ENCODE data around the gene FARS2.

FARS2 gene

DNA sequence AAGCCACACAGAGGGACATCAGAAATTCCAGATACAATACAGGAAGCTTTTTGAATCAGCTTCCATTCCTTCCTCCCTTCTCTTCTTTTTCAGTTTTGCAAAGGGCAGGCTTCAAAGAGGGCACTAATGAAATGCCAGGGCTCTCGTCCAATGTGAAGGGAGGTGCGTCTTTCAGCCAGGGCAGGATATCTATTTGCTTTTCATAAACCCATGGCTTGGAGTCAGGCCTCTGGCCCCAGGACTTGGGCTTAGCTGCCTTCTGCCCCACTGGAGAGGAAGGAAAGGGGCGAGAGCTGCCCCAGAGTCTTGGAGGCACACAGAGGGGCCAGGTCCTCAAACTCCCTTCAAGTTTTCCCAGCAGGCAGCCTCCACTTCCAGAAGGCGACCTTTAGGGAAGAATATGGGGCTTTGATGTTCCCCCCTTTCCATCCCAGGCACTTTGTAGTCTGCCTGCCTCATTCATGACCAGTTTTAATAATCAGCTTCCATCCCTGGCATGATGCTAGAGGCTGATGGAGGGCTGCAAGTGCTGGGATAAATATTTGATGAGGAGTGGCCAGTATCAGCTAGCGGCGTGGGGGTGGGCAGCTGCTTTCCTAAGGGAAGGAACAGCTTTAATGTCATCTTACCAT is 510.6 kb downstream of the FARS2 start:
- Histone ChIP-seq H3K36me3 (ENCODE audit: control insufficient read depth, insufficient read depth, low read length) (peaks cover 1% of the 10 kb centered on the region), H3K4me3 (replicated peaks; ENCODE audit: low read depth, low read length) (no peak overlapping the region), H3K27me3 (replicated peaks; ENCODE audit: control insufficient read depth, insufficient read depth, low read length) (no peaks in the 10 kb centered on the region; the same call in 1 of the 2 replicates)
- TF ChIP-seq, protein P1, sequence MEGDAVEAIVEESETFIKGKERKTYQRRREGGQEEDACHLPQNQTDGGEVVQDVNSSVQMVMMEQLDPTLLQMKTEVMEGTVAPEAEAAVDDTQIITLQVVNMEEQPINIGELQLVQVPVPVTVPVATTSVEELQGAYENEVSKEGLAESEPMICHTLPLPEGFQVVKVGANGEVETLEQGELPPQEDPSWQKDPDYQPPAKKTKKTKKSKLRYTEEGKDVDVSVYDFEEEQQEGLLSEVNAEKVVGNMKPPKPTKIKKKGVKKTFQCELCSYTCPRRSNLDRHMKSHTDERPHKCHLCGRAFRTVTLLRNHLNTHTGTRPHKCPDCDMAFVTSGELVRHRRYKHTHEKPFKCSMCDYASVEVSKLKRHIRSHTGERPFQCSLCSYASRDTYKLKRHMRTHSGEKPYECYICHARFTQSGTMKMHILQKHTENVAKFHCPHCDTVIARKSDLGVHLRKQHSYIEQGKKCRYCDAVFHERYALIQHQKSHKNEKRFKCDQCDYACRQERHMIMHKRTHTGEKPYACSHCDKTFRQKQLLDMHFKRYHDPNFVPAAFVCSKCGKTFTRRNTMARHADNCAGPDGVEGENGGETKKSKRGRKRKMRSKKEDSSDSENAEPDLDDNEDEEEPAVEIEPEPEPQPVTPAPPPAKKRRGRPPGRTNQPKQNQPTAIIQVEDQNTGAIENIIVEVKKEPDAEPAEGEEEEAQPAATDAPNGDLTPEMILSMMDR (IDR thresholded peaks at IDR 0.05; ENCODE audit: insufficient read depth, low read length, poor library complexity, severe bottlenecking): no peak
- no peak for DNase-seq (ENCODE audit: extremely low read depth, insufficient read length)

DNA sequence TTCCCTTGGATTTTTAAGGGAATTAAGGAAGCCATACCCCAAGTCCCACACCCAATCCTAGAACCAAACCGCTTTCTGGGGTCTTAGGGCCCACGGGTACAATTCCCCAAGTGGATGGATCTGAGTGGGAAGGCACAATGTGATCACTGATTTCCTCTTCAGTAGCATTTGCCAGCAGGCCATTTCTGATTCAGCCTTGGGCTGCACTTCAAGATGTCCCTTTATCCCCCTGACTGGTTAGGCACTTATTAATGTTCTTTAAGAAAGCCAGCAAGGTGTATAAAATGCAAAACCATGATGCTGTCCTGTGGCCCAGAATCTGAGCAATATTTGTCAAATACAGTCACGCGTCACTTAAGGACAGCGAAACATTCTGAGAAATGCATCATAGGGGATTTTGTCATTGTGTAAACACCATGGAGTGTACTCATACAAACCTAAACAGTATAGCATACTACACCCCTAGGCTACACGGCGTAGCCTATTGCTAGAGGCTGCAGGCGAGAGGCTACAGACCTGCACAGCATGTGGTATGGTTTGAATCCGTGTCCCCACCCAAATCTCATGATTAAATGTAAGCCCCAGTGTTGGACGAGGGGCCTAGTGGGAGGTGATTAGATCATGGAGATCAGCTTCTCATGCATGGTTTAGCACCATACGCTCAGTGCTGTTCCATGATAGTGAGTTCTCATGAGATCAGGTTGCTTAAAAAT is 511.3 kb downstream of the FARS2 start:
- TF ChIP-seq, protein P1 (IDR thresholded peaks at IDR 0.05; ENCODE audit: insufficient read depth, low read length, poor library complexity, severe bottlenecking): no peak
- no peaks in the 10 kb centered on the region; the same call in 1 of the 2 replicates for H3K27me3 ChIP-seq (replicated peaks; ENCODE audit: control insufficient read depth, insufficient read depth, low read length)
- peaks cover 1% of the 10 kb centered on the region for H3K36me3 ChIP-seq (ENCODE audit: control insufficient read depth, insufficient read depth, low read length)
- DNase-seq (ENCODE audit: extremely low read depth, insufficient read length): no peak
- H3K4me3 ChIP-seq (replicated peaks; ENCODE audit: low read depth, low read length): no peak overlapping the region

DNA sequence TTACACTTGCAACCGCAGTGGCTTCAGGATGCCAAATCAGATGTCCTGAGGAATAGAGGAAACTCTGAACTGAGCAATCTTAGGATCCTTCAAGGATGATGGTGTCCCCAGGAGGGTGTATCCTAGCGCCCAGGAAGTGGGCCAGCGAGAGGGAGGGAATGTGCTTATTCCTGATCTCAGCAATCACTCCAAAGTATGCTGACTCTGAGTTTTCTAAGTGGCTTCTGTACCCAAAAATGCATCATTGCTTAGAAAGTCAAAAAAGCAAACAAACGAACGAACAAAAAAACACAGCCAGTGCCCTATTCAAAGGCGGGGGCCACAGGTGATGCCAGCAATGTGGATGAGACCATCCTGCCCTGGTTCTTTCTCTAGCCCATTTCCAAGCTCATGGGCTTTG is 514.8 kb downstream of the FARS2 start:
- DNase-seq (ENCODE audit: extremely low read depth, insufficient read length): no peak
- no peak overlapping the region for H3K4me3 ChIP-seq (replicated peaks; ENCODE audit: low read depth, low read length)
- peaks cover 1% of the 10 kb centered on the region for H3K36me3 ChIP-seq (ENCODE audit: control insufficient read depth, insufficient read depth, low read length)
- H3K27me3 ChIP-seq (replicated peaks; ENCODE audit: control insufficient read depth, insufficient read depth, low read length): no peaks in the 10 kb centered on the region; the same call in 1 of the 2 replicates
- TF ChIP-seq, protein P1 (IDR thresholded peaks at IDR 0.05; ENCODE audit: insufficient read depth, low read length, poor library complexity, severe bottlenecking): no peak

DNA sequence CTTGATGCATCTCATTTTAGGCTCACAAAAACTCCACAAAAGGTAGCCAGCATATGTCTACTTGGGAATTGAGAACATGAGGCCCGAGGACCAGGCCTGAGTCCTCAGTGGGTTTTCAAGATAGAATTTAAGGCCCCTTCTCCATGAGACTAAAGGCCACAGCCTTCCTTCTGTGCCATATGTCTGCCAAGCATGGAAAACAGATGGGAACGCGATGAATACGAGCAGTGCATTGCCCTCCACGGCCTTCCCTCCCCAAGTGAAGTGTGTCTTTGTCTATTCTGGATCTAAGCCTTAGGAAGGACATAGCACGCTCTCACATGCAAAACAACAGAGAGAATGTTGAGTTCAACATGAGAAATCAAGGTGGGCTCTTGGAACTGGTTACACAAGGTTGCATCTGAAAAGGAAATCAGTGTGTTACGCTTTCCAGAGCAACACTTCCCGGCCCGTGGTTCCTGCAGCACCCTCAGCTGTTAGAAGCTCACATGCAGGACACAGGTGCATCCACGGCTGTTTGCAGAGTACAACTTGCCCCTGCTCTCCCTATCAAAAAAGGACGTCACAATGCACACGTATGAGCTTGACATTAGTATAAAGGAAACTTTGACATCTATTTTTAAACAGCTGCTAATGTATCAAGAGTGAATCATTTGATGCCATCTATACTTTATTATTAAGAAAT is 515.5 kb downstream of the FARS2 start:
- TF ChIP-seq, protein P1 (IDR thresholded peaks at IDR 0.05; ENCODE audit: insufficient read depth, low read length, poor library complexity, severe bottlenecking): no peak
- DNase-seq (ENCODE audit: extremely low read depth, insufficient read length): no peak
- no peaks in the 10 kb centered on the region; the same call in 1 of the 2 replicates for H3K27me3 ChIP-seq (replicated peaks; ENCODE audit: control insufficient read depth, insufficient read depth, low read length)
- H3K36me3 ChIP-seq (ENCODE audit: control insufficient read depth, insufficient read depth, low read length): peaks cover 1% of the 10 kb centered on the region
- H3K4me3 ChIP-seq (replicated peaks; ENCODE audit: low read depth, low read length): no peak overlapping the region

DNA sequence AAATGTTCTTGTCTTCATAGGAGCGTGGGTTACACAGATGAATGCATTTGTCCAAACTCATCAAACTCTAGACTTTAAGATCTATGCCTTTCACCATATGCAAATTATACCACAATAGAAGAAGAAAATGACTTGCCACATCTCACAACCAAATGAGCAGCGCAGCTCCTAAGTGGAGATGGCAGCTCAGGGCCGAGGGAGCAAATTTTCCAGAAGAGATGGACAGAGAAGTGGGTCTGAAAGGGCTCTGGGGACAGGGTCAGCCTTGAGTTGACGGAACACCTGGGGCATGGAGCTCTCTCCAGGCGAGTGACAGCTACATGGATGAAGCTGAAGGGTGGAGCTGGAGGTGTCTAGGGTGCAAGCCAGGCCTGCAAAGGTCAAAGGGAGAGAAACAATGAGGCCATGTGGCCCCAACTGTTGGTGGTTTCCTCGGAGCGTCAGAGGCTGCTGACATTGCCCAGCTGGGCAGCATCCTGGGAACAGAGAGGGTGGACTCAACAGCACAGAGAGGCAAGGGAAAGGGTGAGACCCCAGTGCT is 517.1 kb downstream of the FARS2 start:
- Histone ChIP-seq H3K27me3 (replicated peaks; ENCODE audit: control insufficient read depth, insufficient read depth, low read length) (no peaks in the 10 kb centered on the region; the same call in 1 of the 2 replicates), H3K36me3 (ENCODE audit: control insufficient read depth, insufficient read depth, low read length) (no peaks in the 10 kb centered on the region; the same call in 1 of the 2 replicates), H3K4me3 (replicated peaks; ENCODE audit: low read depth, low read length) (no peak overlapping the region)
- DNase-seq (ENCODE audit: extremely low read depth, insufficient read length): peak; percentile 73
- TF ChIP-seq, protein P1 (IDR thresholded peaks at IDR 0.05; ENCODE audit: insufficient read depth, low read length, poor library complexity, severe bottlenecking): no peak
